ENCODE measurements around the gene AFAP1L2. TPM values are rescaled to one million over a fixed set of nuclear protein-coding genes. Genes with fewer than 3 reads are reported as not detected.

Gene AFAP1L2
- total RNA-seq, 2 donors from 2014 or later = 1.8 to 3.0 TPM

DNA sequence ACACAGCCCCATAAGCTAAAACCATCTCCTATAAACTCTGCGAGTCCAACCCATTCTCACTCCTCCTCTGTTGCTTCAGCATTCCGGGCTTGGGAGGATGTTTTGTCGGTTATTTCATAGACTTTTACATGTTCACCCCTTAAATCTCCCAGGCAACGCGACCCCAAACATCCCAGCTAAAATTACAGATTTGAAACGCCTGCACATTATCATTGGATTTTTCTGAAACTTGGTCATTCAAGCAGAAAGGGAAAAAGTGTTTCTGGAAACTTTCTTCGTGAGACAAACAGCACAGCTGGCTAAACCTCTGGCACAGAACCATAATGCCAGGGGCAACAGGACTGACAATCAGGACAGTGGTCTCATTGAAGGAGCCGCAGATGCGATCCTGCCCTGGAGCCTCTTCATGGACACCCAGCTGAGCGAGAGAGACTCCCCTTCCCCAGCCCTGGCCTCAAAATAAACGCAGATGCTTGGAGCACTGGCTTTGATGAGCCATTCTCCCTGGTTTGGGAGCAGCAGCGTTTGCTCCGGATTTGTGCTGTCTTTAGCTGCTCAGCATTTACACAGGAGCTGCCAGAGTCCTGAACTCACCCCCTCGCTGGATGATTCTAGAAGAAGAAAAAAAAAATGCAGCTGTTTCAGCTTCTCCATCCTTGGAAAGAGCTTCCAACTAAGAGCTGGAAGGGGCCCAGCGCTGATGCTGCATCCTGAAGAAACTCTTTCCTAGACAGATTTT, 30.1 kb downstream of the AFAP1L2 start:
- DNase-seq = no peak
- H3K27ac Mint-ChIP-seq = no peak overlapping the region
- no peak overlapping the region for H3K4me3 Mint-ChIP-seq
- no peaks in the 10 kb centered on the region for H3K36me3 Mint-ChIP-seq (ENCODE audit: low read depth)
- no peaks in the 10 kb centered on the region for H3K9me3 ChIP-seq (ENCODE audit: control insufficient read depth, low read length, poor library complexity, severe bottlenecking)
- H3K4me1 Mint-ChIP-seq = no peaks in the 10 kb centered on the region
- ATAC-seq = no peak
- peaks cover 45% of the 10 kb centered on the region for H3K27me3 Mint-ChIP-seq

DNA sequence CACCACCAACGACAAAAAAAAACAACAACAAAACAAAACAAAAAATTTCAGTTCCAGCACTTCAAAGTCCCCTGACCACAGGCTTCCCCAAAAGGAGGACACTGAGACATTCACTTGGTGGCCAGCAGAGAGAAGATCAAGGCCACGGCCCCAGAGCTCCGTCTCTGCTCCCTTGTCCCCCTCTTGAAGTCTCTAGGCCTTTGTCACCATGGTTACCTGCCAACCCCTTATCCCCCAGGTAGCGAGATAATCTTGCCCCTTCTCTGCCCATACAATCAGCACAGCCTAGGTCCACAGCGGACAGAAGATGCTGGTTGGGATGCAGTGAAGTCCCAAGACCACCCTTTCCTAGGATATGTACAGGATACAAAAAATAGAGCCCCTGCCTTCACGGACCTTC, 30.7 kb downstream of the AFAP1L2 start:
- Mint-ChIP-seq H3K4me3 (no peak overlapping the region), H3K4me1 (no peaks in the 10 kb centered on the region), H3K36me3 (ENCODE audit: low read depth) (no peaks in the 10 kb centered on the region), H3K27me3 (peaks cover 39% of the 10 kb centered on the region), H3K27ac (no peak overlapping the region)
- DNase-seq = no peak
- no peaks in the 10 kb centered on the region for H3K9me3 ChIP-seq (ENCODE audit: control insufficient read depth, low read length, poor library complexity, severe bottlenecking)
- ATAC-seq = no peak

DNA sequence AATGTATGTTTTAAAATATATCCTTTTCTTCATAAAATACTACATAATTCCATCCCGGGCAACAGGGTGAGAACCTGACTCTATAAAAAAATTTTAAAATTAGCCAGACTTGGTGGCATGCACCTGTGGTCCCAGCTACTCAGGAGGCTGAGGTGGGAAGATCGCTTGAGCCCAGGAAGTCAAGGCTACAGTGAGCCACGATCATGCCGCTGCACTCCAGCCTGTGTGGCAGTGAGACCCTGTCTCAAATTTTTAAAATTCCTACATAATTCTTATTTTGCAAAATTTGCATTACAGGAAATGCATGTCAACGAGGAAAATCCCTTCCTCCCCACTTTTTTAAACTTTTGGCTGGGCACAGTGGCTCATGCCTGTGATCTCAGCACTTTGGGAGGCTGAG, 31.3 kb downstream of the AFAP1L2 start:
- H3K4me1 Mint-ChIP-seq = no peaks in the 10 kb centered on the region
- no peak for DNase-seq
- H3K4me3 Mint-ChIP-seq = no peak overlapping the region
- H3K27me3 Mint-ChIP-seq = peaks cover 35% of the 10 kb centered on the region
- no peak for ATAC-seq
- no peak overlapping the region for H3K27ac Mint-ChIP-seq
- no peaks in the 10 kb centered on the region for H3K9me3 ChIP-seq (ENCODE audit: control insufficient read depth, low read length, poor library complexity, severe bottlenecking)
- no peaks in the 10 kb centered on the region for H3K36me3 Mint-ChIP-seq (ENCODE audit: low read depth)

DNA sequence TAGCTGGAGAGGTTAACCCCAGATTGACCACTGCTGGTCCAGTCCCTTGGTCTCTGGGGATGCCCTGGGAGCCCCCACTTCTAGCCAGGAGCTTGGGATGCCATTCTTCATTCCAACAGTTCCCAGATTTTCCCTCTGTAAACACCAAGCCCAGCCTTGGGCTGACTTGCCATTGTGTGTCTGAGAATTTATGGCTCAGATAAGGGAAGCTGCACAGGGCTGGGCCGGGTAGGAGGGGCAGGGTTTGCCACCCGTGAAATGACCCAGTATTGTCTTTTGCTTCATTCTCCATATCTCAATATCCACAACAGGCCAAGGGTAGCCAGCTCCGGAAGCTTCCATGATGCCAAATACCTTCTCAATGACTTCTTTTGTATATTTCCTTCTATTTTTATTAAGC, 32.1 kb downstream of the AFAP1L2 start:
- H3K9me3 ChIP-seq (ENCODE audit: control insufficient read depth, low read length, poor library complexity, severe bottlenecking) = no peaks in the 10 kb centered on the region
- H3K27ac Mint-ChIP-seq = no peak overlapping the region
- no peaks in the 10 kb centered on the region for H3K36me3 Mint-ChIP-seq (ENCODE audit: low read depth)
- peaks cover 33% of the 10 kb centered on the region for H3K27me3 Mint-ChIP-seq
- no peaks in the 10 kb centered on the region for H3K4me1 Mint-ChIP-seq
- no peak for ATAC-seq
- no peak for DNase-seq
- H3K4me3 Mint-ChIP-seq = no peak overlapping the region

DNA sequence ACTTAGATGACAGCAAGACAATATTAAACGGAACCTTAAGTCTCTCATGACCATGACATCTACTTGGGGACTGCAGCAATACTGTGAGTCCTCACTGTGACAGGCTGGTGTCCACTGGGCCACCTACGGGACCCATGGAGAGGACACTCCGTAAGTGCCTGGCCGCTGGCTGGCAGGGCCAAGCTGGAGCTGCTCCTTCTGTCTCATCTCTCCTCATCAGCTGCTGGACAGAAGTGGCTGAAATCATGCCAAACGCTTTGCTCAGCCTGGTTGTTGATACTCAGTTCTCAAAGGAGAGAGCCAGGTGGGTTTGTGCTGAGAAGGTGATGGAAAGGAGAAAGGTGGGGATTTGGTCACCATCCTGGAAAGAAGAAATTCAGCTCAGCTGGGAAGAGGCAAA, 33.3 kb downstream of the AFAP1L2 start:
- peak overlapping the region; percentile 34 for H3K27ac Mint-ChIP-seq
- no peak for DNase-seq
- H3K4me1 Mint-ChIP-seq = no peaks in the 10 kb centered on the region
- peaks cover 21% of the 10 kb centered on the region for H3K27me3 Mint-ChIP-seq
- no peak overlapping the region for H3K4me3 Mint-ChIP-seq
- H3K36me3 Mint-ChIP-seq (ENCODE audit: low read depth) = no peaks in the 10 kb centered on the region
- ATAC-seq = no peak
- H3K9me3 ChIP-seq (ENCODE audit: control insufficient read depth, low read length, poor library complexity, severe bottlenecking) = no peaks in the 10 kb centered on the region

DNA sequence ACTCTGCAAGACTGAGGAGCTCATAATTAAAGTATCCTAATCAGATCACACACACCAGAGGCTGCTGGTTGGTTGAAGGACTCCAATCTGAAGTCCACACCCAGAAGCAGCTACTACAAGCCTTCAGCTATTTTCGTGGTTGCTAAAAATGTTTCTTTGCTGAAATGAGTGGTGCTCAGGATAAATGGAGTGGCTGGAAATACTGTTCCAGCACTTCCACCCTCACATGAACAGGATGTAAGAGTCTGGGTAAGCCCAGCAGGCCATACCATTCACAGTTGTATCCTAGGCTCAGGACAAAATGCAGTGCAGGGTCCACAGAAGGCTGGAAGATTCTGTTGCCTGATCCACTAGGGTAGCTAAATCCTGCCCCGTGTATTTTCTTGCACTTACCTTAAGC, 34.1 kb downstream of the AFAP1L2 start:
- Mint-ChIP-seq H3K4me3 (no peak overlapping the region), H3K4me1 (no peaks in the 10 kb centered on the region), H3K36me3 (ENCODE audit: low read depth) (no peaks in the 10 kb centered on the region), H3K27me3 (peaks cover 14% of the 10 kb centered on the region), H3K27ac (no peak overlapping the region)
- ATAC-seq = no peak
- no peak for DNase-seq
- H3K9me3 ChIP-seq (ENCODE audit: control insufficient read depth, low read length, poor library complexity, severe bottlenecking) = no peaks in the 10 kb centered on the region

DNA sequence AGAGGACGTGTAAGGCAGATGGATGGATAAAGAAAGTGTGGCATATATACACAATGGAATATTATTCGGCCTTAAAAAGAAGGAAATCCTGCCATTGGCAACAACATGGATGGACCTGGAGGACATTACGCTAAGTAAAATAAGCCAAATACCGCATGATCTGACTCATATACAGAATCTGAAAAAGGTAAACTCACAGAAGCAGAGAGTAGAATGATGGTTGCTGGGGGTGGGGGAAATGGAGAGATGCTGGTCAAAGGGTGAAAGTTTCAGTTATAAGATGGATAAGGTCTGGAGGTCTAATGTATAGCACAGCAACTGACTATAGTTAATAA, 36.3 kb downstream of the AFAP1L2 start:
- Mint-ChIP-seq H3K36me3 (ENCODE audit: low read depth) (no peaks in the 10 kb centered on the region), H3K4me1 (no peaks in the 10 kb centered on the region), H3K4me3 (no peak overlapping the region), H3K27ac (no peak overlapping the region), H3K27me3 (peaks cover 16% of the 10 kb centered on the region)
- no peaks in the 10 kb centered on the region for H3K9me3 ChIP-seq (ENCODE audit: control insufficient read depth, low read length, poor library complexity, severe bottlenecking)
- ATAC-seq (no peak), DNase-seq (no peak)

DNA sequence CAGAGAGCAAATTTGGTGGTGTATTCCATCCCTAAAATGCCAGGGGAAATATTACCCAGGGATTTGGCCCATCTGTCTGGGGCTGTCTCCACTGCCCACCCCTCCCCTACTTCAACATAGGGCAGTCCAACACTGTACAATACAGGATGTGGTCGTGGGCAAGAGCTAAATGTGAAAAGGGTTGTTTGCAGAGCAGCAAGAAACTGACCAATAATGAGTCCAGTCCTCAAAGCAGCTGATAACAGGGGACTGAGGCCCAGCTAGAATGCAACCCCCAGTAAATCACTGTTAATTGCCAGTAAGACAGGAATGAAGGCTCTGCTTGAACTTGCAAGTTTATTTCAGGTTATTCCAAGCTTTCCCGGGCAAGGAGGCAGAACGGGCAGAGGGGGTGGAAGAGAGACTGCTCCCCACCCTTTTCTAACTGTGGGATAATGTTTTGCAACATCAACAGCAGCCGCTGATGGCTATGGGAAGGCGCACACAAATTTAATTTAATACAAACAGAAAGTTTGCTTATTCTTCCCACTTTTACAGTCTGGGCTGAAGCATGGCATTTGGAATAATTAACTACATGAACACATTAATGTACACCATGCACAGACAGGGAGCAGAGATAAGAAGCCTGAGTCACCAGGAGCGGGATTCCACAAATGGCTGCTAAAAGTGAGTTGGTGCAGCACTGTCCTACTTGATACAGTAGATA, 36.8 kb downstream of the AFAP1L2 start:
- no peak overlapping the region for H3K4me3 Mint-ChIP-seq
- no peak overlapping the region for H3K27ac Mint-ChIP-seq
- H3K9me3 ChIP-seq (ENCODE audit: control insufficient read depth, low read length, poor library complexity, severe bottlenecking) = no peaks in the 10 kb centered on the region
- H3K36me3 Mint-ChIP-seq (ENCODE audit: low read depth) = no peaks in the 10 kb centered on the region
- no peak for ATAC-seq
- DNase-seq = no peak
- no peaks in the 10 kb centered on the region for H3K4me1 Mint-ChIP-seq
- H3K27me3 Mint-ChIP-seq = peaks cover 16% of the 10 kb centered on the region

DNA sequence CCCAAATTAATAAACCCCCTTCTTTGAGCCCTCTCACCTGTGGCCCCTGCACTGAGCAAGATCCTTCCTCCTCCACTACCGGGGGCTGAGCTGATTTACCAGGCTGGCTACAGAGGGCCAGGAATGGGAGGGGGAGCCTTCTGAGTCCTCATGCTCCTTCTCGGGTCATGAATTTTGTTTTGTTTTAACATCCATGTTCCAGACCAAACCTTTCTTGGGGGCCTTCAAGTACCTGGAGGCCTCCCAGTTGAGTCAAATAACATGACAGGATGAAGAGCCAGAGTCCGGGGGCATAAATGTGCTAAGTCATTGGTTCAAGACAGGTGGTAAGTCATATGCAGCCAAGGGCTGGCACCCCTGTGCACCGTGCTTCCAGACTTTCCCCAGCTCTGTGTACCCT, 39.6 kb downstream of the AFAP1L2 start:
- H3K9me3 ChIP-seq (ENCODE audit: control insufficient read depth, low read length, poor library complexity, severe bottlenecking) = no peaks in the 10 kb centered on the region
- H3K27me3 Mint-ChIP-seq = peaks cover 32% of the 10 kb centered on the region
- H3K36me3 Mint-ChIP-seq (ENCODE audit: low read depth) = no peaks in the 10 kb centered on the region
- no peak overlapping the region for H3K4me3 Mint-ChIP-seq
- H3K4me1 Mint-ChIP-seq = no peaks in the 10 kb centered on the region
- H3K27ac Mint-ChIP-seq = no peak overlapping the region
- no peak for DNase-seq
- ATAC-seq = no peak

DNA sequence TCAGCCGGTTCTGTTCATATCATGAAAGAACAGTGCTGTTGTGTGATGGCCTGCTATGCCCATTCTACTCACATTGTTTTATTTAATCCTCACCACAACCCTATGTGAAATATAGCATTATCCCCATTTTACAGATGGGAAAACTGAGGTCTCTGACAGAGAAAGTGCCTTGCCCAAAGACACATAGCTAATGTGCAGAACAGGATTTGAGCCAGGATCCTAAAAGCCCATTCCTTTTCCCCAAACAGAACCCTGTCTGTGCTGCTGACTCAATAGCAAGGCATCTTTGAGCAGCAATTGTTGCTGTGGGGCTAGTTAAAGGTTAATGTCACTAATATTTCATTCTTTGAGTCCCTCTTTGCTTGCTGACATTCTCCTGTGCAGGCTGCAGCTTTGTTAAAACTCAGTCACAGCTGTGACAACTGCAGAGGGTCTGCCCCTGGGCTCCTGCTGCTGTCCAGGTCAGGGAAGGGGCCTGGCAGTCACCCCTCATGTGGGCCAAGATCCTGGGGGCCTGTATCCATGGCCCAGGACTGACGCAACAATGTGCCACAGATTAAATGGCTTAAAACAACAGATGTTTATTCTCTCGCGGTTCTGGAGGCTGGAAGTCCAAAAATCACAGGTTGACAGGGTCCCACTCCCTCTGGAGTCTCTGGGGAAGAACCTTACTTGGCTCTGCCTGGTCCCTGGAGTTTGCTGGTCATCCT, 40.4 kb downstream of the AFAP1L2 start:
- no peak overlapping the region for H3K27ac Mint-ChIP-seq
- H3K9me3 ChIP-seq (ENCODE audit: control insufficient read depth, low read length, poor library complexity, severe bottlenecking) = no peaks in the 10 kb centered on the region
- H3K4me3 Mint-ChIP-seq = no peak overlapping the region
- peaks cover 38% of the 10 kb centered on the region for H3K27me3 Mint-ChIP-seq
- H3K36me3 Mint-ChIP-seq (ENCODE audit: low read depth) = no peaks in the 10 kb centered on the region
- no peaks in the 10 kb centered on the region for H3K4me1 Mint-ChIP-seq
- no peak for DNase-seq
- ATAC-seq = no peak

DNA sequence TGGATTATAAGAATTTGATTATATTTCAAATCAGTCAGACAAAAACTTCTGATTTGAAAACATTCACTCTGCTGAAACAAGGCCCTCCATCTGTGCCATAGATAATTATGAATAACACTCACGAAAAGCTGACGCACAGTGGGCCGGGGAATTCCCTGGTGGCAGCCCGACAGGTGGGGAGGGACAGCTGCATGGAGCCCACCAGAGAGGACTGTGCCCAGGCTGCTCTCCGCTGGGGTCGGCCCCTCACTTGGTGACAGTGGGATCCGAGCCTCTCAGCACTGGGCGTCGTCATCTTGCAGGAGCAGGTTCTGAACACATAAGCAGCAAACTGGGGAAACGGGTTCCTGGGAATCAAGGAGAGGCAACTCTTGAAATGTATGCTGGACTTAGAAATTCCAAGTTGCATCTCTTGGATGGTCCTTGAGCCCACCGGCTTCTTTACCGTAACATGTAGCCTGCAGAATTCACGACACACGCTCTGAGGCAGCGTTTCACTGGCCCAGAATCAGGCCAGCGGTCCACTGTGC, 41.4 kb downstream of the AFAP1L2 start:
- no peaks in the 10 kb centered on the region for H3K36me3 Mint-ChIP-seq (ENCODE audit: low read depth)
- DNase-seq (no peak), ATAC-seq (no peak)
- no peaks in the 10 kb centered on the region for H3K9me3 ChIP-seq (ENCODE audit: control insufficient read depth, low read length, poor library complexity, severe bottlenecking)
- H3K4me1 Mint-ChIP-seq = no peaks in the 10 kb centered on the region
- no peak overlapping the region for H3K4me3 Mint-ChIP-seq
- H3K27ac Mint-ChIP-seq = no peak overlapping the region
- peaks cover 39% of the 10 kb centered on the region for H3K27me3 Mint-ChIP-seq

DNA sequence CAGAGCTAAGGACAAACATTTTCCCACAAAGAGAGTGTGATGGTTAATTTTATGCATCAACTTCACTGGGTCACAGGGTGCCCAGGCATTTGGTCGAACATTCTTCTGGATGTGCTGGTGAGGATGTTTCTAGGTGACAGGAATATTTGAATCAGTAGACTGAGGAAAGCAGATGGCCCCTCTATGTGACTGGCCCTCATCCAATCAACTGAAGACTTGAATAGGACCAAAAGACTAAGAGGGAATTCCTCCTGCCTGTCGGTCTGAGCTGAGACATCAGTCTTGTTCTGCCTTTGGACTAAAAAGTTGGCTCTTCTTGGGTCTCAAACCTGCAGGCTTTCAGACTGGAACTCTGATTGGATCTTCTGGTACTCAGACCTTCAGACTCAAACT, 44.4 kb downstream of the AFAP1L2 start:
- Mint-ChIP-seq H3K4me1 (peaks cover 3% of the 10 kb centered on the region), H3K27ac (no peak overlapping the region), H3K36me3 (ENCODE audit: low read depth) (peaks cover 3% of the 10 kb centered on the region), H3K4me3 (no peak overlapping the region), H3K27me3 (peaks cover 50% of the 10 kb centered on the region)
- no peaks in the 10 kb centered on the region for H3K9me3 ChIP-seq (ENCODE audit: control insufficient read depth, low read length, poor library complexity, severe bottlenecking)
- ATAC-seq (no peak), DNase-seq (no peak)

DNA sequence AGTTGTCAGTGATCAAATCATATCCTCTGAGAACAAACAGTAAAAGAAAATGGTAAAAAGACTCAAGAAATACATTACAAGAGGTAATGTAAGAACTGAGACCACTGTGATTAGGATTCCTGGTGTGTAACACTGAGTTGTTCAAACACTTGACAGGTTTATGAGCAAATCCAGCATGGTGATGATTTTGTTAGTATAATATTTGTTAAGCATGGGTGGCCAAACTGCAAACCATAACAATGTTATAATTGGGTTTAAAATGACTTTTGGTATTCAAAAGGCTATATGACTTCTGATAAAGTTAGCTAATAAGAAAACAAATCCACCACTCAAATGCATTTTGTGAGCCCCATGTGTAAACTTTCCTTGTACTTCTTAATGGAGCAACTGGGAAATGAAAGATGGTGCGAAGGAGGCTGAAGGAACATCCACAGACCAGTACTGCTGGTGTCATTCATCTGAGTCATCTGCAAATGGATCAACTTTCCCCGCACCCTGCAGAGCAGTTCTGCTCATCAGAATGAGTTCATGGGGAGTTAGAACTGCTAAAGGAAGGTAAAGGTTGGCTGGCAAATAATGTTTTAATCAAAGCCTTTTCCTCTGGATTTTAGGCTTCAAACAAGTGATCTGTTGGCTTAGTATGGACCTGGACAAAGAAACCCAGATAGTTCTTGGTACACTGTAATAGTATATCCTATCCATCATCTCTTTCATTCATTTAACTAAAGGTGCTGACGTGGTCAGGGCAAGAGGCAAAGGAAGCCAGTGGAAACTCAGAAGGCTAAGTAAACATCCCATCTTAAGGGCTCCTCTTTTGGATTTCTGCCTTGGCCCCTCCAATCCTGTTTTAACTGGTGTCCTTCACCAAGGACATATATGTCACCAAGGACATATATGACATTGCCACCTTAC, 45.0 kb downstream of the AFAP1L2 start:
- no peaks in the 10 kb centered on the region for H3K9me3 ChIP-seq (ENCODE audit: control insufficient read depth, low read length, poor library complexity, severe bottlenecking)
- no peak overlapping the region for H3K4me3 Mint-ChIP-seq
- DNase-seq = no peak
- H3K27me3 Mint-ChIP-seq = peaks cover 49% of the 10 kb centered on the region
- H3K36me3 Mint-ChIP-seq (ENCODE audit: low read depth) = peaks cover 3% of the 10 kb centered on the region
- no peak overlapping the region for H3K27ac Mint-ChIP-seq
- ATAC-seq = no peak
- peaks cover 3% of the 10 kb centered on the region for H3K4me1 Mint-ChIP-seq

Data from T-helper 17 cell (primary cell).